ENCODE data around the gene TSC22D2. TPM values are rescaled to one million over a fixed set of nuclear protein-coding genes. Genes with fewer than 3 reads are reported as not detected.

Gene TSC22D2
- total RNA-seq, 1 experiment from 2014 or later = 26.5 TPM

- Histone ChIP-seq H3K4ac (ENCODE audit: low read depth, low read length) (no peak overlapping the region), H3T11ph (ENCODE audit: low read length) (no peak overlapping the region), H4K20me1 (ENCODE audit: control insufficient read depth, insufficient read depth, insufficient read length) (no peaks in the 10 kb centered on the region), H2BK12ac (ENCODE audit: insufficient read length, low read depth, low read length) (no peak overlapping the region), H2AFZ (ENCODE audit: low read length) (no peak overlapping the region), H3K4me2 (ENCODE audit: insufficient read depth, insufficient read length, low read length) (no peak overlapping the region), H2BK120ac (ENCODE audit: low read depth, low read length, poor library complexity, severe bottlenecking) (no peak overlapping the region), H3K79me2 (ENCODE audit: insufficient read depth, low read length) (peaks cover 2% of the 10 kb centered on the region; the same call in 1 of the 2 replicates), H3K9ac (ENCODE audit: extremely low read depth, insufficient read length, low read length) (no peak overlapping the region), H3K18ac (ENCODE audit: insufficient read length, low read depth, low read length) (no peak overlapping the region), H3K23me2 (ENCODE audit: insufficient read length, low read depth, low read length, poor library complexity, severe bottlenecking) (no peaks in the 10 kb centered on the region), H4K91ac (ENCODE audit: insufficient read length, low read depth, low read length) (no peak overlapping the region), H3K27me3 (ENCODE audit: insufficient read depth, low read length) (no peaks in the 10 kb centered on the region), H2BK15ac (ENCODE audit: low read depth, low read length) (no peak overlapping the region), H2BK5ac (ENCODE audit: insufficient read length, low read length) (no peak overlapping the region), H2BK20ac (ENCODE audit: low read depth, low read length, poor library complexity, severe bottlenecking) (no peak overlapping the region), H2AK5ac (ENCODE audit: insufficient read length, low read length) (no peak overlapping the region), H3K9me3 (ENCODE audit: control insufficient read depth, low read depth, low read length) (no peaks in the 10 kb centered on the region), H3K56ac (ENCODE audit: insufficient read length, low read depth, low read length) (no peak overlapping the region), H3K14ac (ENCODE audit: insufficient read depth, low read length) (no peak overlapping the region), H3K4me1 (ENCODE audit: insufficient read depth, low read length) (no peaks in the 10 kb centered on the region), H3K79me1 (ENCODE audit: insufficient read depth, low read depth, low read length, poor library complexity, severe bottlenecking) (no peaks in the 10 kb centered on the region), H3K23ac (ENCODE audit: insufficient read length, low read depth, low read length) (no peak overlapping the region), H4K8ac (replicated peaks; ENCODE audit: insufficient read length, low read depth, low read length) (no peak overlapping the region), H4K5ac (ENCODE audit: insufficient read length, low read depth, low read length) (no peak overlapping the region), H3K27ac (ENCODE audit: insufficient read length, low read depth, low read length) (no peak overlapping the region)
- TF ChIP-seq CTCF (conservative IDR thresholded peaks at IDR 0.05) = no peak
- no peak overlapping the region for H3K4me3 Mint-ChIP-seq
- no peak for DNase-seq
- H3K27me3 Mint-ChIP-seq (ENCODE audit: low read depth) = no peaks in the 10 kb centered on the region
- no peaks in the 10 kb centered on the region for H3K9me3 Mint-ChIP-seq
- H3K36me3 Mint-ChIP-seq (ENCODE audit: insufficient read depth in 1 of 3, low read depth in 3 of 3) = peaks cover 0 to 2% (median 0%) of the 10 kb centered on the region in 3 experiments; a peak in 1 of 7 replicates
- peak overlapping the region in 1 of 3 experiments; percentile 26; a peak in 2 of 7 replicates for H3K27ac Mint-ChIP-seq
- H3K4me1 Mint-ChIP-seq = peaks cover 16% of the 10 kb centered on the region in 2 experiments
Observed at GRCh38 chr3:150449169-150449721, 41.1 kb downstream of the TSC22D2 start.

Measured in H9 (cell line).